Astrocyte (in vitro differentiated cells and primary cell): ENCODE measurements around the gene NUP210. TPM values are rescaled to one million over a fixed set of nuclear protein-coding genes. Genes with fewer than 3 reads are reported as not detected.

Experiments used
- DNase-seq: peaks from one replicate; pipeline ENCODE4 v3.0.0-alpha.2; 2010; ENCODE audit warnings: low read depth
- FAIRE-seq: peaks from 2 replicates; lab custom pipeline; 2011; peaks lifted over from hg19 to GRCh38; lab: Jason Lieb, UNC
- H2AFZ ChIP-seq: 2 replicates; pipeline ENCODE4 v1.6.0; 2012; ENCODE audit warnings: low read depth, low read length, inconsistent platforms
- H3K27ac ChIP-seq: 2 replicates; pipeline ENCODE4 v1.5.1; 2011; ENCODE audit warnings: low read depth, low read length, inconsistent platforms
- H3K27me3 ChIP-seq: 2 replicates; pipeline ENCODE4 v1.6.0; 2011; ENCODE audit warnings: low read length, inconsistent platforms; ENCODE audit not compliant: insufficient read depth
- H3K36me3 ChIP-seq: 2 replicates; pipeline ENCODE4 v1.5.1; 2011; ENCODE audit warnings: low read length, inconsistent platforms; ENCODE audit not compliant: insufficient read depth
- H3K4me1 ChIP-seq: 2 replicates; pipeline ENCODE4 v1.5.1; 2011; ENCODE audit warnings: low read length, inconsistent platforms; ENCODE audit not compliant: insufficient read depth
- H3K4me2 ChIP-seq: 2 replicates; pipeline ENCODE4 v1.6.0; 2012; ENCODE audit warnings: low read length, inconsistent platforms
- H3K4me3 ChIP-seq: 2 replicates; pipeline ENCODE4 v1.5.1; 2011; ENCODE audit warnings: low read depth, mild to moderate bottlenecking, low read length, inconsistent platforms; ENCODE audit not compliant: insufficient read depth
- H3K79me2 ChIP-seq: 2 replicates; pipeline ENCODE4 v1.6.0; 2012; ENCODE audit warnings: mild to moderate bottlenecking, low read length, inconsistent platforms; ENCODE audit not compliant: insufficient read depth
- H3K9ac ChIP-seq: 2 replicates; pipeline ENCODE4 v1.6.0; 2012; ENCODE audit warnings: mild to moderate bottlenecking, low read length, inconsistent platforms
- H3K9me3 ChIP-seq: 2 replicates; pipeline ENCODE4 v1.5.1; 2012; ENCODE audit warnings: low read depth, mild to moderate bottlenecking, low read length, inconsistent platforms; ENCODE audit not compliant: insufficient read depth
- H4K20me1 ChIP-seq: 2 replicates; pipeline ENCODE4 v1.6.0; 2012; ENCODE audit warnings: low read length, inconsistent platforms; ENCODE audit not compliant: insufficient read depth
- H3K27ac Mint-ChIP-seq: one replicate; pipeline ENCODE4 v1.8.0; 2021; ENCODE audit warnings: mild to moderate bottlenecking, mixed read lengths; ENCODE audit not compliant: unreplicated experiment
- H3K27me3 Mint-ChIP-seq: one replicate; pipeline ENCODE4 v1.8.0; 2021; ENCODE audit warnings: low read depth, mixed read lengths; ENCODE audit not compliant: unreplicated experiment
- H3K36me3 Mint-ChIP-seq: one replicate; pipeline ENCODE4 v1.8.0; 2021; ENCODE audit warnings: low read depth, mixed read lengths; ENCODE audit not compliant: unreplicated experiment
- H3K4me1 Mint-ChIP-seq: one replicate; pipeline ENCODE4 v1.8.0; 2021; ENCODE audit warnings: low read depth, mixed read lengths; ENCODE audit not compliant: unreplicated experiment
- H3K4me3 Mint-ChIP-seq: one replicate; pipeline ENCODE4 v1.8.0; 2021; ENCODE audit warnings: mild to moderate bottlenecking, moderate library complexity, mixed read lengths; ENCODE audit not compliant: unreplicated experiment
- H3K9me3 Mint-ChIP-seq: one replicate; pipeline ENCODE4 v1.8.0; 2021; ENCODE audit warnings: mild to moderate bottlenecking, mixed read lengths; ENCODE audit not compliant: unreplicated experiment
- EZH2 ChIP-seq: IDR thresholded peaks from 2 replicates; pipeline ENCODE4 v1.6.1; 2012; ENCODE audit warnings: mild to moderate bottlenecking, low read length, inconsistent platforms; ENCODE audit not compliant: insufficient read depth
- total RNA-seq: library from RNA; stranded (reverse); gene quantifications from 2 replicates; pipeline ENCODE4 v1.2.1, GENCODE V29; 2021
- TF ChIP-seq, protein P1 (sequence below): IDR thresholded peaks from 2 replicates; pipeline ENCODE4 v1.5.1; 2011; ENCODE audit warnings: low read depth, mild to moderate bottlenecking, inconsistent platforms, low read length, moderate library complexity; ENCODE audit not compliant: insufficient read depth

Gene NUP210
- total RNA-seq, 1 donor from 2014 or later = 1.2 TPM

DNA sequence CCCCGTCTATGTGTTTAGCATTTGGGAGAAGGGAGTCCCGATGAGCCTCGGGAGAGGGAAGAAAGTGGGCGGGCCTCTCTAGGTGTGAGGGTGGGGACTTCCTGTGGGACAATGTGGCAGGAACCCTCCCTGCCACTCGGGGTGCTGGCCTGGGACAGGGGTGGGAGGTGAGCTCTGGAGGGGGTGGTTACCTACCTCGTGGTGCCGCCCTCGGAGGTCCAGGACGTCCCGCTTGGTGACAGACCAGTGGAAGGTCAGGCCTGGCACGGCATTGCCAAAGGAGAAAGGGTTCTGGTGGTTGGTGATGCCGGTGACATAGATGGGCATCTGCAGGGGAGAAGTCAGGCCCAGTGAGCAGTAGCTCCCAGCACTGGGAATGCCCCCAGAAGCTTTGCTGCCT lies 83.5 kb downstream of the NUP210 start:
- H3K4me1 Mint-ChIP-seq = peaks cover 1% of the 10 kb centered on the region
- no peak for TF ChIP-seq EZH2
- TF ChIP-seq, protein P1, sequence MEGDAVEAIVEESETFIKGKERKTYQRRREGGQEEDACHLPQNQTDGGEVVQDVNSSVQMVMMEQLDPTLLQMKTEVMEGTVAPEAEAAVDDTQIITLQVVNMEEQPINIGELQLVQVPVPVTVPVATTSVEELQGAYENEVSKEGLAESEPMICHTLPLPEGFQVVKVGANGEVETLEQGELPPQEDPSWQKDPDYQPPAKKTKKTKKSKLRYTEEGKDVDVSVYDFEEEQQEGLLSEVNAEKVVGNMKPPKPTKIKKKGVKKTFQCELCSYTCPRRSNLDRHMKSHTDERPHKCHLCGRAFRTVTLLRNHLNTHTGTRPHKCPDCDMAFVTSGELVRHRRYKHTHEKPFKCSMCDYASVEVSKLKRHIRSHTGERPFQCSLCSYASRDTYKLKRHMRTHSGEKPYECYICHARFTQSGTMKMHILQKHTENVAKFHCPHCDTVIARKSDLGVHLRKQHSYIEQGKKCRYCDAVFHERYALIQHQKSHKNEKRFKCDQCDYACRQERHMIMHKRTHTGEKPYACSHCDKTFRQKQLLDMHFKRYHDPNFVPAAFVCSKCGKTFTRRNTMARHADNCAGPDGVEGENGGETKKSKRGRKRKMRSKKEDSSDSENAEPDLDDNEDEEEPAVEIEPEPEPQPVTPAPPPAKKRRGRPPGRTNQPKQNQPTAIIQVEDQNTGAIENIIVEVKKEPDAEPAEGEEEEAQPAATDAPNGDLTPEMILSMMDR = no peak
- H3K4me1 ChIP-seq = no peaks in the 10 kb centered on the region
- H3K9me3 Mint-ChIP-seq = peaks cover 2% of the 10 kb centered on the region
- H3K4me3 ChIP-seq = no peak overlapping the region
- no peak overlapping the region for H3K9ac ChIP-seq
- no peak for FAIRE-seq
- no peak overlapping the region for H3K4me3 Mint-ChIP-seq
- no peaks in the 10 kb centered on the region for H3K79me2 ChIP-seq
- H3K9me3 ChIP-seq = no peaks in the 10 kb centered on the region
- no peaks in the 10 kb centered on the region for H3K36me3 Mint-ChIP-seq
- no peak overlapping the region for H2AFZ ChIP-seq
- H3K27me3 ChIP-seq = no peaks in the 10 kb centered on the region
- DNase-seq = no peak
- no peak overlapping the region for H3K4me2 ChIP-seq
- no peak overlapping the region for H3K27ac ChIP-seq
- peaks cover 46% of the 10 kb centered on the region for H3K27me3 Mint-ChIP-seq
- H3K36me3 ChIP-seq = no peaks in the 10 kb centered on the region
- H3K27ac Mint-ChIP-seq = no peak overlapping the region
- no peaks in the 10 kb centered on the region for H4K20me1 ChIP-seq

DNA sequence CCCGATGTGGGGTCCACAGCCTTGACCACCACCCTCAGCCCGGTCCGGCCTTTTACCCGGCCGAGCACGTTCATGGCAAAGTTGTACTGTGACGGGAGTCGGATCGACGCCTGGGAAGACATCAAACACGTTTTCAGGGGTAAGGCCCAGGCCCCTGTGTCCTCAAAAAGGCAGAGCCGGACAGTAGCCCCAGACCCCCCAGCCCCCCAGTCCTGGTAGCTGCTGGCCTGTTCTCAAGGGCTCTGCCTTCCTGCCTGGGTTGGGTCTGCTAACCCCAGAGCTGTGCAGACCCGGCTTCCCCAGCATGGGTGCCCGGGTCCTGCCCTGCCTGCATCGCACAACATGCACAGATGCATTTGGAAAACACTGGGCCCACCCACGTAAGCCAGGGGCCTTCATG lies 84.6 kb downstream of the NUP210 start:
- Histone ChIP-seq H4K20me1 (no peaks in the 10 kb centered on the region), H3K9me3 (no peaks in the 10 kb centered on the region), H3K4me1 (no peaks in the 10 kb centered on the region), H3K9ac (no peak overlapping the region), H3K27ac (no peak overlapping the region), H3K79me2 (no peaks in the 10 kb centered on the region), H2AFZ (no peak overlapping the region), H3K4me2 (no peak overlapping the region), H3K27me3 (no peaks in the 10 kb centered on the region), H3K4me3 (no peak overlapping the region), H3K36me3 (no peaks in the 10 kb centered on the region)
- Mint-ChIP-seq H3K4me1 (no peaks in the 10 kb centered on the region), H3K27ac (no peak overlapping the region), H3K9me3 (no peaks in the 10 kb centered on the region), H3K27me3 (peaks cover 45% of the 10 kb centered on the region), H3K4me3 (no peak overlapping the region), H3K36me3 (no peaks in the 10 kb centered on the region)
- TF ChIP-seq EZH2 = no peak
- FAIRE-seq (no peak), DNase-seq (no peak)

DNA sequence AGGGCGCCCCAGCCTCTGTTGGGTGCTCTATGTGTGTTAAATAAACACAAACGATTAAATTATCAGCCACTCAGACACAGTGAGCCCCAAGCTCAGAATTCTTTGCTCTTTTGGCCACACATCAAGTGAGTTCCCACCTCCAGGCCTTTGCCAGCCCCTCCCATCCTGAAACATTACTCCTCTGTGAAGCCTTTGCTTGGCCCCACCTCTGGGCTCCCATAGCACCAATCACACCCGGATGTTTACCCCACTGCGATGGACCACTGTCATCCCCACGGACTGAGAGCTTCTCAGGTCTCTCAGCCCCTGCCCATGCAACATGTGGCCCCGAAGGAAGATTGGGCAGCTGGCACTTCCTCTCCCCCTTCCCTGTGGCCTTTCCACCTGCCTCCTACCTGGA lies 85.1 kb downstream of the NUP210 start:
- no peaks in the 10 kb centered on the region for H3K9me3 Mint-ChIP-seq
- H3K9me3 ChIP-seq = no peaks in the 10 kb centered on the region
- no peak for FAIRE-seq
- H3K36me3 Mint-ChIP-seq = no peaks in the 10 kb centered on the region
- DNase-seq = no peak
- H2AFZ ChIP-seq = no peak overlapping the region
- H4K20me1 ChIP-seq = no peaks in the 10 kb centered on the region
- no peak overlapping the region for H3K4me3 ChIP-seq
- H3K27ac ChIP-seq = no peak overlapping the region
- H3K9ac ChIP-seq = no peak overlapping the region
- no peaks in the 10 kb centered on the region for H3K4me1 ChIP-seq
- no peaks in the 10 kb centered on the region for H3K27me3 ChIP-seq
- no peak overlapping the region for H3K27ac Mint-ChIP-seq
- no peaks in the 10 kb centered on the region for H3K36me3 ChIP-seq
- H3K4me2 ChIP-seq = no peak overlapping the region
- H3K27me3 Mint-ChIP-seq = peaks cover 47% of the 10 kb centered on the region
- no peak overlapping the region for H3K4me3 Mint-ChIP-seq
- H3K79me2 ChIP-seq = no peaks in the 10 kb centered on the region
- H3K4me1 Mint-ChIP-seq = no peaks in the 10 kb centered on the region
- TF ChIP-seq EZH2 = no peak
- TF ChIP-seq, protein P1 = no peak
